NCI-H345 (cell line): ENCODE results near the gene SHROOM4.

ENCODE experiments used
- DNase-seq: peaks from one replicate; lab custom pipeline; 2025; lab: John Stamatoyannopoulos, UW

The SHROOM4 gene

GRCh38 chrX:50813843-50814661 lies at the start of gene SHROOM4:
Gene SHROOM4, minus strand, starts transcription at chrX:50814194. Its CDS starts 176 bp downstream, at chrX:50814018.
- no peak for DNase-seq

DNA sequence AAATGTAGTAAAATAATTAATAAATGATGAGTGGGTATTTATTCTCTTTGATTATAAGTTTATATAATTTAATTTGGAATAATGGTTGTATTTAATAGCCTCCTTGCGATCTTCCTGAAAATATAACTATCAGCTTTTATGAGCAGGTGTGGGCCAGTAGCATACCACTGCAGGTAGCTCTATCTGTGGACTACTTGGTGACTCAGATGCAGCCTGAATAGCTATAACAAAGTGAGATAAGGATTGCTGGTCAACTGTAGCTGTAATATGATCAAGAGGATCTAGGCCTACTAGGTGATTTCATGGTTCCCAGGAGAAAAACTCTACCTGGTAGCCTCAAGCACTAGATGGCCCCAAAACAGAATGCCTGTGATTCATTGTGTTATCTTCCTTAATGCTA lies 49.5 kb upstream of the SHROOM4 start:
- DNase-seq: no peak

DNA sequence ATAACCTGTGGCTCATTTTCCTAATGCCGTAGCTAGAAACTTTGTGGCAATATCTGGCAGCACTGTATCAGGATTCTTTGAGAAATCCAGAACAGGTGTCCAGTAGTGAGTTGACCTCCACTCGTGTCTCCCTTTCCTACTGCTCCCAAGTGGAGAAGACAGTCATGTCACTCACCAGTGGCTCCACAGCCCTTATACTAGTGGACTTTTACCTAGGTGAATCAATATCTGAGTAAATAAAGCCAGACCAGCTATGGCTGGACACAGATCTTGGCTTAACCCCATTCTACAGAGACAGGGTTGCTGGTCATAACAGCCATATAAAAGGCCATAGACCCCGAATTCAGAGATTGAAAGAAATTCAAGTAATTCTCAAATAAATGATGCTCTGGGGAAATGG lies 46.5 kb upstream of the SHROOM4 start:
- DNase-seq: no peak

DNA sequence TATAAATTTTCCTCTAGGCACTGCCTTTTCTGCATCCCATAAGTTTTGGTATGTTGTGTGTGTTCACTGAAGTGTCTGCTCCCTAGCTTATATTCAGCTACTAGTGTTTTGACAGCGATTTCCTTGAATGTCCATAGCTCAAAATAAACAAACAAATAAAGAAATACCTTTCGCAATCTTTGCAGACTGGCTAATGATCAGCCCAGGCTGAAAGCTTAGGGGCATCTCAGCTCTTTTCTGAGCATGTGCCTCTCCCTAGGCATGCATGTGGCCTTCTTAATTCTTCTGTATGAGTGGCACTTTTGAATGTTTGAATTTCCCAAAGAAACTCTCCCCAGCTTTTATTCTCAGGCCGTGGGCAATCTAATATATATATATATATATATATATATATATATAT lies 44.6 kb upstream of the SHROOM4 start:
- no peak for DNase-seq

DNA sequence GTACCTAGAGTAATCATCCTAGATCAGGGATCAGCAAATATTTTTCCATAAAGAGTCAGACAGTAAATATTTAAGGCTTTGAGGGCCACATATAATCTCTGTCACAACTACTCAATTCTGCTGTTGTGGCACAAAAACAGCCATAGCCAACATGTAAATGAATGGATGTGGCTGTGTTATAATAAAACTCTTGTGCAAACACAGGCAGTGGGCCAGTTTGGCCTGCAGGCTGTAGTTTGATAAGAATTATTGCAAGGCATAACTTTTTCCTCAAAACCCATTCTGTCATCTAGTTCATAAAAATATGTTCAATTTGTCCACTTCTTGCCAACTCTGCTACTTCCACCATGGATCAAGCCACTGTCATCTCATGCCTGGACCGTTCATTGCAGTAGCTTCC lies 39.4 kb upstream of the SHROOM4 start:
- DNase-seq: no peak

DNA sequence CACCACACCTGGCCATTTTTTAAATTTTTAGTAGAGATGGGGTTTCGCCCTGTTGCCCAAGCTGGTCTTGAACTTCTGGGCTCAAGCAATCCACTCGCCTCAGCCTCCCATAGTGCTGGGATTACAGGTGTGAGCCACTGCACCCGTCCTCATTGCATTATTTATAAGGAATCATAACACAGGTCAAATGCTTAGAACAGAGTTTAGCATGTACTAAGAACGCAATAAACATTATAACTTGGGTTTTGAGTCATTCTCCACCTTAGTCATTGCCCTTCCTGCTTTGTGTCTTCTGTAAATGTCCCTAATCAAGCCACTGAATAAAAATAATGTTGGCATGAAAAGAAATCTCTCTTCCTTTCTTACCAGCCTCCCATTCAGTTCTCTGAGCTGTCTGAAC lies 38.5 kb upstream of the SHROOM4 start:
- DNase-seq: no peak

DNA sequence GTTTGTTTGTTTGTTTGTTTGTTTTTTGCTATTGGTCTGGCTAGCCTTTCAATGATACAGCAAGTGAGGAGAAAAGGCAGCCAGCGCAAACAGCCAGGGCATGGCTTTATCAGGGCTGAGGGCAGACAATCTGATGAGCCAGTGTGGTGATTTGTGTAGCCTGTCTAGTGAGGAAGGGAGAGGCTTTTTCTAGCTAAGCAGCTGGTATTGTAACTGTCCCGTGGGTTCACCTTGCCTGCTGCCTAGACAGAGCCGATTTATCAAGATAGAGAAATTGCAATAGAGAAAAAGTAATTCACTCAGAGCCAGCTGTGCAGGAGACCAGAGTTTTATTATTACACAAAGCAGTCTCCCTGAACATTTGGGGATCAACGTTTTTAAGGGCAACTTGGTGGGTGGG lies 28.2 kb upstream of the SHROOM4 start:
- DNase-seq: no peak

DNA sequence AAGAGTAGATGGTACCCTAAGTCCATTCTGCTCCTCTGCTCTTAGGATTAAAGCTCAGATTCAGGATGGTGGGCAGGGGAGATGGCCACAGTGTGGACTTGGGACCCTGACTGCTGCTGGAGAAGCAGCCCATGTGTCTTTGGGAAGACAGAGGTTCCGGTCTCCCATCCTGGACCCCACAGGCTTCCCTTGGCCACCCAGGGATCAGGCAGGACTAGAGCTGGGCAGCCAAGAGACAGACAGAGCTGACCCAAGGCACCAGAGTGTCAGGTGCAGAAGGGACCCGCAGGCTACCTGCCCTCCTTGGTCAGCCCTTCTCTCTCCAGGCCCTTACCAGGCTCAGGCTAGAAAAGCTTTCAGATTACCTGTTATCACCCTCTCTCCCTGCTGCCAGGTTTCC lies 25.7 kb upstream of the SHROOM4 start:
- DNase-seq: no peak

GRCh38 chrX:50838820-50839600 lies 25.0 kb upstream of the SHROOM4 start:
- DNase-seq: no peak

- no peak for DNase-seq
Measured at GRCh38 chrX:50827996-50828395, 14.0 kb upstream of the SHROOM4 start.

- DNase-seq: no peak
Measured at GRCh38 chrX:50825825-50826224, 11.8 kb upstream of the SHROOM4 start.

DNA sequence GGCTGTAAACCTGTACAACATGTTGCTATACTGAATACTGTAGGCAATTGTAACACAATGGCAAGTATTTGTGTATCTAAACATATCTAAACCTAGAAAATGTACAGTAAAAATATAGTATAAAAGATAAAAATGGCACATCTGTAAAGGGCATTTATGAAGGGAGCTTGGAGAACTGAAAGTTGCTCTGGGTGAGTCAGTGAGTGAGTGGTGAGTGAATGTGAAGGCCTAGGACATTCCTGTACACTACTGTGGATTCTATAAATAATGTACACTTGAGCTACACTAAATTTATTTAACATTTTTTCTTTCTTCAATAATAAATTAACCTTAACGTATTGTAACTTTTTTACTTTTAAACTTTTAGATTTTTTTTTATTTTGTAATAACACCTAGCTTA lies 5.0 kb upstream of the SHROOM4 start:
- DNase-seq: no peak

GRCh38 chrX:50815120-50815519 lies 1.1 kb upstream of the SHROOM4 start:
- DNase-seq: no peak

DNA sequence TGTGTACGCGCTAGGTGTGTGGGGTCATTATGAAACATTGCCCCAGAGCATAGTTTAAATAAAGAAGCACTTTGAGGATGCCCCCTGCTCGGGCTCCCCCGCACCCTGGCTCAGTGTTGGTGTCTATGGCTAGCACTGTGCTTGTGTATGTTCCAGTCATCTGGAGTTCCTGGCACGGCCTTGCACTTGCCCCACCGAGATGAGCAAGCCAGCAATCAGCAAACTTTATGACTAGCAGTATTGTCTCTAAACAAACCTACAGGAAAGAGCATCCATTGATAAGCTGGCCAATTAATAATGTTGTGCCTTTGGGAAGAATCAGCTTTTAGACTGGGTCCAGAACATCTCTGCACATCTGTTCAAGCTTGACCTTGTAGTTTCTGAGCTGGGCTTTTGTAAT lies 707 bp upstream of the SHROOM4 start:
- DNase-seq: no peak

DNA sequence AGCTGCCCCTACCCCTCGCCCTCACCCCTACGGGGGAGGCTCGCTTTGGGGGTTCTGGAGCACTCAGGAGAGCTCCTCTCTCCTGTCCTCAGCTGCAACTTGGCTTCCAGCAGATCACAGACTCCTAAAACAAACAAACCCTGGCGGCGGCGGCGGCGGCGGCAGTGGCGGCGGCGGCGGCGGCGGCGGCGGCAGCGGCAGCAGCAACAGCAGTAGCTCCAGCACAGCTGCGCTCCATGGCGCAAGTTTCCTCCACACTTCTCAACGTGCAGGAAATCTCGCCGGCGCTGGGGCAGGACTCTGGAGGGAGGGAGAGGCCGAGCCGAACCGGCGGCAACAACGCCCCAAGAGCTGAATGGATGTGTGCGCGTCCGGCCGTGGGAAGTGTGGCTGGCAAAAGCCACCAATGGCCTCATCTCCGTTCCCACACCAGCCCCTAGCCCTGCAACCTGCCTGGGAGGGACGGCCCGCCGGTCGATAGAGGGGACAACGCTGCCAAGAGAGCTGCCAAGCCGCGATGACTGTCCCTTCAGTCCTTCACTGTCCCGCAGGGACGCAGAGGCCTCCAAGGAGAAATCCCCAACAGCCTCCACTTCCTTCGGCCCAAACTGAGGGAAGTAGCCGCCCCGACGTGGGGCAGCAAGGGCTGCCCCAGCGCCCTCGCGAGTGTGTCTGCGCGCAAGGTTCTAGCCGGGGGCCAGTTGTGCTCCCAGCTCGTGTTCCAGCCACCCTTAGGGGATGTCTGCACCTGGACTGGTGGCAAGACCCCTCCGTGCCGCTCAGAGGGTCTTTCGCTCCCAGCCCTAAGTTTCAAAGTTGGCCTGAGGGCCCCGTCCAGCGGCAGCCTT lies 775 bp downstream of the SHROOM4 start:
- DNase-seq: no peak

- no peak for DNase-seq
Measured at GRCh38 chrX:50805276-50805675, 8.7 kb downstream of the SHROOM4 start.

DNA sequence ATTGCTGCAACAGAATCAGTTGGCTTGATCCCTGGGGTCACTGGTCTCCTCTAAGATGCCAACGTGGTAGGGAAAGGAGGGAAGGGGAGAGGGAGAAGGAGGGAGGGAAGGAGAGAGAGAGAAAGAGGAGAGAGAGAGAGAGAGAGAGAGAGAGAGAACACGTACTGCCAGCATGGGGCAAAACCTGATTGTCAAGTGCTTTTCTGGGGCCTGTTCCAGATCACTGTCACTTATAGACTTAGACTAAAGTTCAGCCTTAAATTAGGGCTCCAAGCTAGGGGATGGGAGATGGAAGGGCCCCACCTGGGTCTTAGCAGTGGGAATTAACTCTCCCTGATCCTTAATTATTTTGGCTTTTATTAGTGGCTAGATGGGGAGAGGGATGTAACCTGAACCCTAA lies 12.9 kb downstream of the SHROOM4 start:
- DNase-seq: no peak

- no peak for DNase-seq
Measured at GRCh38 chrX:50799531-50799961, 14.4 kb downstream of the SHROOM4 start.

DNA sequence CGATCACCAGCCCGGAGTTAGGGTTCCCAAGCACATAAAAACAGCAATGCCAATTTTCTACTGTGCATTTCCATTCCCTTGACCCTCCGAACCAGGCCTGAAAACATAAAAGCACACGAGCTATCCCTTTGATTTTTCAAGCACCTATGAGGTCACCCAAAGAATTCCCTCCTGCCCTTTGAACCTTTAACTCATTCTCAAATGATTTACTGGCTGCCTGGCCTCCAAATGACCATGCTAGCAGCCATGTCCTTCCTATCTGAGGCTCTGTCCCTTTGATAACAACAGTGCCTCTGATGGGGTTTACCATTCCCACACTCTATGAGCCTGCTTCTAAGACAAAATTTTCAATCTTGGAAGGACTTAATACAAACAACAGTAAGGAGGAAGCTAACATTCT lies 15.2 kb downstream of the SHROOM4 start:
- no peak for DNase-seq

- no peak for DNase-seq
Measured at GRCh38 chrX:50787099-50787498, 26.9 kb downstream of the SHROOM4 start.

DNA sequence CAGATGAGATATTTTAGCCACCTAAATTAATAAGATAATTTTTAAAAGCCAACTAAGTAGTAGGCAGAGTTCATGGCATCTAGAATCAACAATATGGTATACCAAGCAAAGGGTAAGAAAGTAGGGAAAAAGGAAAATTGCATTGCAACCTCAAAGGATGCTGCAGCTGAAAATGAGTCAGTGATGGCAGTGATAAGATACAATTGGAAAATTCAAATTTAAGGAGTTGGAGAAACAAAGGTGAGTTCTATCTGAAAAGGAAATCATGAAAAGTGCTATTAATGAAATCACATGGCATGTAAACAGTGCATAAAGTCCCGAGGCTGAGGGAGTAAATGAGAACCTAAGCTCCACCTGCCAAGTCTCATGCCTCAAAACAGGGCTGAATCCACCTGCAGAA lies 33.9 kb downstream of the SHROOM4 start:
- no peak for DNase-seq

DNA sequence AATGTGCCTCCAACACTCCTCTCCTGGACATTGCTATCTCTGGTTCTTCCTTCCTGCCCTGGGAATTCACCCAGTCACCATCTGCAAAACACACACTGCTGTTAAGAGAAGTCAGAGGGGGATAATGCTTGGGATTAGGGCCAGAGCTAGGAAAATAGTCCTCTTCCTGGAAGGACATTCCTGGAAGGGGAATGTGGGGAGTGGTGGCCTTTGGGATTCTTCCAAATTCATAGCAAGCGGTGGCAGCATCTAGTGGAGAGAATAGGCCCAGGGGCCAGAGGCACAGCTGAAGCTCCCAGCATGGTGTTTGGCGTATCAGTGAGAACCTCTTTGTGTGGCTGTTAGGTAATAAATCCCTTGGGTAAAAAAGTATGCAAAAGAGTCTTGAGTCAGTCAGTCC lies 34.3 kb downstream of the SHROOM4 start:
- DNase-seq: no peak

- DNase-seq: no peak
Measured at GRCh38 chrX:50778272-50778671, 35.7 kb downstream of the SHROOM4 start.
